A673 (cell line): ENCODE data around the gene CAPN5. TPM values are rescaled to one million over a fixed set of nuclear protein-coding genes. Genes with fewer than 3 reads are reported as not detected.

Experiments
- BruUV-seq: library from RNA; stranded (reverse); fragments of 400-500 nt; replicated peaks from 2 replicates; lab custom pipeline; 2021; lab: Mats Ljungman, UMichigan
- CTCF ChIA-PET: fragments of 300-600 bp; sonication (Branson Sonifier 250); formaldehyde crosslinking; loops from one replicate; lab custom pipeline; 2022; ENCODE audit warnings: antibody characterized with exemption; lab: Charles Lee
- POLR2A ChIA-PET: fragments of 300-600 bp; sonication (Branson Sonifier 250); formaldehyde crosslinking; loops from one replicate; lab custom pipeline; 2022; ENCODE audit warnings: antibody characterized with exemption; ENCODE audit not compliant: low non-redundant PET; lab: Charles Lee
- DNase-seq: peaks from one replicate; pipeline ENCODE4 v3.0.0-alpha.2; 2015; ENCODE audit warnings: low spot score
- H3K27ac ChIP-seq: fragments of 200-600 bp; sonication (generic); 2 replicates; pipeline ENCODE4 v1.5.1; 2016; ENCODE audit warnings: mixed run types, low read depth, mild to moderate bottlenecking, mixed read lengths, antibody characterized with exemption, low read length; ENCODE audit not compliant: poor library complexity, severe bottlenecking
- H3K27me3 ChIP-seq: fragments of 200-600 bp; sonication (generic); replicated peaks from 2 replicates; pipeline ENCODE4 v1.6.1; 2017; ENCODE audit warnings: mixed run types, low read depth, mild to moderate bottlenecking, mixed read lengths, antibody characterized with exemption, low read length; ENCODE audit not compliant: insufficient read depth, poor library complexity
- H3K36me3 ChIP-seq: fragments of 200-600 bp; sonication (generic); 2 replicates; pipeline ENCODE4 v1.6.1; 2016; ENCODE audit warnings: mixed run types, mild to moderate bottlenecking, mixed read lengths, antibody characterized with exemption, low read length; ENCODE audit not compliant: insufficient read depth, poor library complexity, severe bottlenecking
- H3K4me1 ChIP-seq: fragments of 200-600 bp; sonication (generic); 2 replicates; pipeline ENCODE4 v1.6.1; 2017; ENCODE audit warnings: mixed run types, mild to moderate bottlenecking, mixed read lengths, antibody characterized with exemption, low read length; ENCODE audit not compliant: insufficient read depth, poor library complexity, severe bottlenecking
- H3K4me3 ChIP-seq: fragments of 200-600 bp; sonication (generic); 2 replicates; pipeline ENCODE4 v1.5.1; 2016; ENCODE audit warnings: low read depth, mixed run types, mild to moderate bottlenecking, mixed read lengths, low read length; ENCODE audit not compliant: poor library complexity, severe bottlenecking
- H3K9me3 ChIP-seq: fragments of 200-600 bp; sonication (generic); 2 replicates; pipeline ENCODE4 v1.6.1; 2016; ENCODE audit warnings: mixed run types, low read depth, mild to moderate bottlenecking, mixed read lengths, antibody characterized with exemption, low read length; ENCODE audit not compliant: poor library complexity, severe bottlenecking
- EZH2 ChIP-seq: fragments of 200-600 bp; sonication (generic); IDR thresholded peaks from 2 replicates; pipeline ENCODE4 v1.6.1; 2017; ENCODE audit warnings: borderline replicate concordance, low read depth, mild to moderate bottlenecking, mixed read lengths, antibody characterized with exemption, low read length; ENCODE audit not compliant: poor library complexity, severe bottlenecking
- intact Hi-C: fragments of 100-400 bp; cut with micrococcal nuclease; formaldehyde crosslinking; loops from one replicate; pipeline ENCODE4 v1.10.0; 2022; ENCODE audit not compliant: unreplicated experiment
- total RNA-seq: library from RNA; stranded (reverse); gene quantifications from 2 replicates; pipeline ENCODE4 v1.2.3, GENCODE V29; 2021
- TF ChIP-seq, protein P1 (sequence below): fragments of 300-800, 200-600 bp; sonication (generic); conservative IDR thresholded peaks from 2 replicates; pipeline ENCODE4 v1.5.1; 2017; ENCODE audit warnings: low read depth, mild to moderate bottlenecking, antibody characterized with exemption, low read length, moderate library complexity, mixed read lengths

Gene CAPN5
- total RNA-seq, 1 experiment from 2014 or later: 4.3 TPM

DNA sequence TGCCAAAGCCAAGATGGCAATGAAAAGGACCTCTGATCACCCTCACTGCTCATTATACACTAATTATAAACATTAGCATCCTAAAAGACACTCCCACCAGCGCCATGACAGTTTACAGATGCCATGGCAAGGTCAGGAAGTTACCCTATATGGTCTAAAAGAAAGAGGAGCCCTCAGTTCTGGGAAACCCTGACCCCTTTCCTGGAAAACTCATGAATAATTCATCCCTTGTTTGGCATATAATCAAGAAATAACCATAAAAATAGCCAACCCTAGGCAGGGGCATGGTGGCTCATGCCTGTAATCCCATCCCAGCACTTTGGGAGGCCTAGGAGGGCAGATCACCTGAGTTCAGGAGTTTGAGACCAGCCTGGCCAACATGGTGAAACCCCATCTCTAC lies 12.7 kb upstream of the CAPN5 start:
- no TSS peak for BruUV-seq
- TF ChIP-seq, protein P1, sequence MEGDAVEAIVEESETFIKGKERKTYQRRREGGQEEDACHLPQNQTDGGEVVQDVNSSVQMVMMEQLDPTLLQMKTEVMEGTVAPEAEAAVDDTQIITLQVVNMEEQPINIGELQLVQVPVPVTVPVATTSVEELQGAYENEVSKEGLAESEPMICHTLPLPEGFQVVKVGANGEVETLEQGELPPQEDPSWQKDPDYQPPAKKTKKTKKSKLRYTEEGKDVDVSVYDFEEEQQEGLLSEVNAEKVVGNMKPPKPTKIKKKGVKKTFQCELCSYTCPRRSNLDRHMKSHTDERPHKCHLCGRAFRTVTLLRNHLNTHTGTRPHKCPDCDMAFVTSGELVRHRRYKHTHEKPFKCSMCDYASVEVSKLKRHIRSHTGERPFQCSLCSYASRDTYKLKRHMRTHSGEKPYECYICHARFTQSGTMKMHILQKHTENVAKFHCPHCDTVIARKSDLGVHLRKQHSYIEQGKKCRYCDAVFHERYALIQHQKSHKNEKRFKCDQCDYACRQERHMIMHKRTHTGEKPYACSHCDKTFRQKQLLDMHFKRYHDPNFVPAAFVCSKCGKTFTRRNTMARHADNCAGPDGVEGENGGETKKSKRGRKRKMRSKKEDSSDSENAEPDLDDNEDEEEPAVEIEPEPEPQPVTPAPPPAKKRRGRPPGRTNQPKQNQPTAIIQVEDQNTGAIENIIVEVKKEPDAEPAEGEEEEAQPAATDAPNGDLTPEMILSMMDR: no peak
- ChIA-PET CTCF (no interaction called here), POLR2A (interaction anchor here (0.7 kb wide), 1 partner anchor 13 kb away, joined by 4 read pairs; the partner anchor contains the start of gene CAPN5)
- H3K4me1 ChIP-seq: no peaks in the 10 kb centered on the region
- no peak overlapping the region for H3K27ac ChIP-seq
- no peak for DNase-seq
- H3K27me3 ChIP-seq: no peaks in the 10 kb centered on the region
- H3K4me3 ChIP-seq: no peak overlapping the region
- intact Hi-C loops: no loop called here
- peaks cover 9% of the 10 kb centered on the region for H3K9me3 ChIP-seq
- H3K36me3 ChIP-seq: no peaks in the 10 kb centered on the region

DNA sequence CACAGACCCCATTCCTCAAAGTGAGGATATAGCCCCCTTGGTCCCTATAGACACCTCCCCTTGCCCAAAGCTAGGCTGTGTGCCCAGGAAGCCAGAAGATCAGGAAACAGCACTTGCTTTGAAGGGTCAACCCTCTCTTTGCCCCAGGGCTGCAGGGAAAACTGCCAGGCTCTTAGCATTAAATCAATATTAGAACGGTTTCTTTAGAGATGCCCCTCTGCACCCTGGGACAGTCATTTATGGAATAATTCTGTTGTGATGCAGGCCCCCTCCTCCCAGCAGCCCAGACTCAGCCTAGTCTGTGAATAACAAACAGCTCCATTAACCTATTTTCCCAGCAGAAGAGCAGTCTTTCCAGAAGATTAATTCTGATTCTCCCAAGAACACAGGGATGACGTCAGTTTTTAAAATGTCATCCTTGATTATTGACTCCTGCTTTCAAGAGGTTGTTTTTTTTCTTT lies 11.6 kb upstream of the CAPN5 start:
- TF ChIP-seq, protein P1: no peak
- Histone ChIP-seq H3K4me1 (no peaks in the 10 kb centered on the region), H3K36me3 (no peaks in the 10 kb centered on the region), H3K27ac (no peak overlapping the region), H3K9me3 (peaks cover 9% of the 10 kb centered on the region), H3K4me3 (no peak overlapping the region), H3K27me3 (no peaks in the 10 kb centered on the region)
- no peak for DNase-seq
- POLR2A ChIA-PET: no interaction called here
- intact Hi-C loops: no loop called here
- CTCF ChIA-PET: no interaction called here
- no TSS peak for BruUV-seq

DNA sequence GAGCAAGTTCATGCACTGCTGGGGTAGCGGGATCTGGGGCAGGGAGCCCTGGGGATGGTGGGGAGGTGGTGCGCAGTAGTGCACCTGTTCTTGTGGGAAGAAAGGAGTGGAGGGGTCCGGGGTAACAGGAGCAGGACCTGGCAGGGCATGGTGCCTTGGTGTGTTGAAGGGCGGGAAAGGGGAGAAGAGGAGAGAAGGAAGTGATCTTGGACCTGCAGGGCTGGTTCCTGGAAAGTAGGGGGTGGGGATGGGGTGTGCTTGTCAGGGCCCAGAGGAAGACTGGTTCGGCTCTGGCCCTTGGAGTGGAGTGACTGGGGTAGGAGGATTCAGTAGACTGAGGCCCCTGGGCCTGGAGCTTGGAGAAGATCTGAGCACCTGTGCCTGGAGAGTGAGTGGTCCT lies 10.9 kb upstream of the CAPN5 start:
- intact Hi-C loops: no loop called here
- H3K27me3 ChIP-seq: no peaks in the 10 kb centered on the region
- H3K4me1 ChIP-seq: no peaks in the 10 kb centered on the region
- CTCF ChIA-PET: no interaction called here
- TF ChIP-seq, protein P1: no peak
- no peak for TF ChIP-seq EZH2
- BruUV-seq: no TSS peak
- POLR2A ChIA-PET: no interaction called here
- DNase-seq: no peak
- no peaks in the 10 kb centered on the region for H3K36me3 ChIP-seq
- no peak overlapping the region for H3K4me3 ChIP-seq
- H3K27ac ChIP-seq: no peak overlapping the region
- H3K9me3 ChIP-seq: peaks cover 9% of the 10 kb centered on the region
